ENCODE results near the gene RGS13.

RGS13 gene

GRCh38 chr1:192630521-192631287 lies 5.2 kb upstream of the RGS13 start:
- no peaks in the 10 kb centered on the region for H3K36me3 Mint-ChIP-seq (ENCODE audit: insufficient read depth)
- no peak for DNase-seq (ENCODE audit: low spot score in 2 of 2)
- H3K27ac Mint-ChIP-seq (ENCODE audit: low read depth), result no peak overlapping the region
- no peaks in the 10 kb centered on the region for H3K9me3 Mint-ChIP-seq
- no peaks in the 10 kb centered on the region for H3K4me1 Mint-ChIP-seq
- no peaks in the 10 kb centered on the region for H3K27me3 Mint-ChIP-seq
- H3K4me3 Mint-ChIP-seq, result no peak overlapping the region
- no peak for ATAC-seq (replicated peaks; ENCODE audit: extremely low read depth, poor library complexity, severe bottlenecking)

- H3K27me3 Mint-ChIP-seq, result no peaks in the 10 kb centered on the region
- no peak for ATAC-seq (replicated peaks; ENCODE audit: extremely low read depth, poor library complexity, severe bottlenecking)
These were observed 4.2 kb upstream of the RGS13 start for GRCh38 chr1:192631749-192632148.

GRCh38 chr1:192632188-192632587 lies 3.8 kb upstream of the RGS13 start:
- H3K4me3 Mint-ChIP-seq, result no peak overlapping the region
- H3K27ac Mint-ChIP-seq (ENCODE audit: low read depth), result no peak overlapping the region
- no peak for DNase-seq (ENCODE audit: low spot score in 2 of 2)
- H3K4me1 Mint-ChIP-seq, result no peaks in the 10 kb centered on the region
- H3K27me3 Mint-ChIP-seq, result no peaks in the 10 kb centered on the region
- H3K36me3 Mint-ChIP-seq (ENCODE audit: insufficient read depth), result no peaks in the 10 kb centered on the region
- H3K9me3 Mint-ChIP-seq, result no peaks in the 10 kb centered on the region
- no peak for ATAC-seq (replicated peaks; ENCODE audit: extremely low read depth, poor library complexity, severe bottlenecking)

More at GRCh38 chr1:192631749-192632148, 4.2 kb upstream of the RGS13 start:
- H3K27ac Mint-ChIP-seq (ENCODE audit: low read depth), result no peak overlapping the region
- H3K36me3 Mint-ChIP-seq (ENCODE audit: insufficient read depth), result no peaks in the 10 kb centered on the region
- no peaks in the 10 kb centered on the region for H3K4me1 Mint-ChIP-seq
- H3K4me3 Mint-ChIP-seq, result no peak overlapping the region
- no peaks in the 10 kb centered on the region for H3K9me3 Mint-ChIP-seq
- DNase-seq (ENCODE audit: low spot score in 2 of 2), result no peak

GRCh38 chr1:192632641-192633532 lies 3.1 kb upstream of the RGS13 start:
- DNase-seq (ENCODE audit: low spot score in 2 of 2) (no peak), ATAC-seq (replicated peaks; ENCODE audit: extremely low read depth, poor library complexity, severe bottlenecking) (no peak)
- Mint-ChIP-seq H3K9me3 (no peaks in the 10 kb centered on the region), H3K4me1 (no peaks in the 10 kb centered on the region), H3K27me3 (no peaks in the 10 kb centered on the region), H3K36me3 (ENCODE audit: insufficient read depth) (no peaks in the 10 kb centered on the region), H3K4me3 (no peak overlapping the region), H3K27ac (ENCODE audit: low read depth) (no peak overlapping the region)

GRCh38 chr1:192633533-192634253 lies 2.3 kb upstream of the RGS13 start:
- ATAC-seq (replicated peaks; ENCODE audit: extremely low read depth, poor library complexity, severe bottlenecking) (no peak), DNase-seq (ENCODE audit: low spot score in 2 of 2) (no peak)
- Mint-ChIP-seq H3K27ac (ENCODE audit: low read depth) (no peak overlapping the region), H3K9me3 (no peaks in the 10 kb centered on the region), H3K4me1 (no peaks in the 10 kb centered on the region), H3K27me3 (no peaks in the 10 kb centered on the region), H3K36me3 (ENCODE audit: insufficient read depth) (no peaks in the 10 kb centered on the region), H3K4me3 (no peak overlapping the region)

- Mint-ChIP-seq H3K27ac (ENCODE audit: low read depth) (no peak overlapping the region), H3K4me3 (no peak overlapping the region), H3K36me3 (ENCODE audit: insufficient read depth) (no peaks in the 10 kb centered on the region), H3K4me1 (no peaks in the 10 kb centered on the region), H3K9me3 (no peaks in the 10 kb centered on the region), H3K27me3 (no peaks in the 10 kb centered on the region)
- no peak for DNase-seq (ENCODE audit: low spot score in 2 of 2)
- no peak for ATAC-seq (replicated peaks; ENCODE audit: extremely low read depth, poor library complexity, severe bottlenecking)
These were observed 906 bp upstream of the RGS13 start for GRCh38 chr1:192635041-192635440.

GRCh38 chr1:192639607-192640368 lies 3.8 kb downstream of the RGS13 start:
- no peak for ATAC-seq (replicated peaks; ENCODE audit: extremely low read depth, poor library complexity, severe bottlenecking)
- H3K27me3 Mint-ChIP-seq, result no peaks in the 10 kb centered on the region
- H3K36me3 Mint-ChIP-seq (ENCODE audit: insufficient read depth), result no peaks in the 10 kb centered on the region
- H3K9me3 Mint-ChIP-seq, result no peaks in the 10 kb centered on the region
- no peaks in the 10 kb centered on the region for H3K4me1 Mint-ChIP-seq
- no peak for DNase-seq (ENCODE audit: low spot score in 2 of 2)
- no peak overlapping the region for H3K27ac Mint-ChIP-seq (ENCODE audit: low read depth)
- H3K4me3 Mint-ChIP-seq, result no peak overlapping the region

- ATAC-seq (replicated peaks; ENCODE audit: extremely low read depth, poor library complexity, severe bottlenecking) (no peak), DNase-seq (ENCODE audit: low spot score in 2 of 2) (no peak)
- no peaks in the 10 kb centered on the region for H3K4me1 Mint-ChIP-seq
- no peaks in the 10 kb centered on the region for H3K27me3 Mint-ChIP-seq
- H3K27ac Mint-ChIP-seq (ENCODE audit: low read depth), result no peak overlapping the region
- H3K9me3 Mint-ChIP-seq, result no peaks in the 10 kb centered on the region
- no peak overlapping the region for H3K4me3 Mint-ChIP-seq
- H3K36me3 Mint-ChIP-seq (ENCODE audit: insufficient read depth), result no peaks in the 10 kb centered on the region
These were observed 16.2 kb downstream of the RGS13 start for GRCh38 chr1:192652159-192652558.

GRCh38 chr1:192654120-192654519 lies 18.2 kb downstream of the RGS13 start:
- Mint-ChIP-seq H3K4me3 (no peak overlapping the region), H3K27me3 (no peaks in the 10 kb centered on the region), H3K4me1 (no peaks in the 10 kb centered on the region), H3K36me3 (ENCODE audit: insufficient read depth) (no peaks in the 10 kb centered on the region), H3K27ac (ENCODE audit: low read depth) (no peak overlapping the region), H3K9me3 (no peaks in the 10 kb centered on the region)
- DNase-seq (ENCODE audit: low spot score in 2 of 2) (no peak), ATAC-seq (replicated peaks; ENCODE audit: extremely low read depth, poor library complexity, severe bottlenecking) (no peak)

GRCh38 chr1:192654591-192655251 lies 18.8 kb downstream of the RGS13 start:
- no peak for DNase-seq (ENCODE audit: low spot score in 2 of 2)
- no peak for ATAC-seq (replicated peaks; ENCODE audit: extremely low read depth, poor library complexity, severe bottlenecking)
- no peak overlapping the region for H3K4me3 Mint-ChIP-seq
- no peaks in the 10 kb centered on the region for H3K27me3 Mint-ChIP-seq
- H3K9me3 Mint-ChIP-seq, result no peaks in the 10 kb centered on the region
- H3K4me1 Mint-ChIP-seq, result no peaks in the 10 kb centered on the region
- no peak overlapping the region for H3K27ac Mint-ChIP-seq (ENCODE audit: low read depth)
- no peaks in the 10 kb centered on the region for H3K36me3 Mint-ChIP-seq (ENCODE audit: insufficient read depth)

GRCh38 chr1:192657760-192658159 lies 21.8 kb downstream of the RGS13 start:
- no peak overlapping the region for H3K27ac Mint-ChIP-seq (ENCODE audit: low read depth)
- no peak overlapping the region for H3K4me3 Mint-ChIP-seq
- H3K27me3 Mint-ChIP-seq, result no peaks in the 10 kb centered on the region
- no peaks in the 10 kb centered on the region for H3K4me1 Mint-ChIP-seq
- DNase-seq (ENCODE audit: low spot score in 2 of 2) (no peak), ATAC-seq (replicated peaks; ENCODE audit: extremely low read depth, poor library complexity, severe bottlenecking) (no peak)
- no peaks in the 10 kb centered on the region for H3K36me3 Mint-ChIP-seq (ENCODE audit: insufficient read depth)
- H3K9me3 Mint-ChIP-seq, result no peaks in the 10 kb centered on the region

GRCh38 chr1:192658255-192658654 lies 22.3 kb downstream of the RGS13 start:
- no peaks in the 10 kb centered on the region for H3K4me1 Mint-ChIP-seq
- no peak overlapping the region for H3K4me3 Mint-ChIP-seq
- no peak overlapping the region for H3K27ac Mint-ChIP-seq (ENCODE audit: low read depth)
- DNase-seq (ENCODE audit: low spot score in 2 of 2), result no peak
- H3K9me3 Mint-ChIP-seq, result no peaks in the 10 kb centered on the region
- no peak for ATAC-seq (replicated peaks; ENCODE audit: extremely low read depth, poor library complexity, severe bottlenecking)
- no peaks in the 10 kb centered on the region for H3K27me3 Mint-ChIP-seq
- H3K36me3 Mint-ChIP-seq (ENCODE audit: insufficient read depth), result no peaks in the 10 kb centered on the region
